GM12872 (cell line): ENCODE results near the gene CFAP97D2.

Experiments
- TF ChIP-seq, protein P1 (sequence below): IDR thresholded peaks from 3 replicates; pipeline ENCODE4 v1.5.1; 2011; ENCODE audit warnings: low read depth, mild to moderate bottlenecking, low read length, moderate library complexity; ENCODE audit not compliant: insufficient read depth

CFAP97D2 gene

GRCh38 chr13:114230117-114230516 is 51.1 kb downstream of the CFAP97D2 start:
- TF ChIP-seq, protein P1, sequence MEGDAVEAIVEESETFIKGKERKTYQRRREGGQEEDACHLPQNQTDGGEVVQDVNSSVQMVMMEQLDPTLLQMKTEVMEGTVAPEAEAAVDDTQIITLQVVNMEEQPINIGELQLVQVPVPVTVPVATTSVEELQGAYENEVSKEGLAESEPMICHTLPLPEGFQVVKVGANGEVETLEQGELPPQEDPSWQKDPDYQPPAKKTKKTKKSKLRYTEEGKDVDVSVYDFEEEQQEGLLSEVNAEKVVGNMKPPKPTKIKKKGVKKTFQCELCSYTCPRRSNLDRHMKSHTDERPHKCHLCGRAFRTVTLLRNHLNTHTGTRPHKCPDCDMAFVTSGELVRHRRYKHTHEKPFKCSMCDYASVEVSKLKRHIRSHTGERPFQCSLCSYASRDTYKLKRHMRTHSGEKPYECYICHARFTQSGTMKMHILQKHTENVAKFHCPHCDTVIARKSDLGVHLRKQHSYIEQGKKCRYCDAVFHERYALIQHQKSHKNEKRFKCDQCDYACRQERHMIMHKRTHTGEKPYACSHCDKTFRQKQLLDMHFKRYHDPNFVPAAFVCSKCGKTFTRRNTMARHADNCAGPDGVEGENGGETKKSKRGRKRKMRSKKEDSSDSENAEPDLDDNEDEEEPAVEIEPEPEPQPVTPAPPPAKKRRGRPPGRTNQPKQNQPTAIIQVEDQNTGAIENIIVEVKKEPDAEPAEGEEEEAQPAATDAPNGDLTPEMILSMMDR, result no peak

DNA sequence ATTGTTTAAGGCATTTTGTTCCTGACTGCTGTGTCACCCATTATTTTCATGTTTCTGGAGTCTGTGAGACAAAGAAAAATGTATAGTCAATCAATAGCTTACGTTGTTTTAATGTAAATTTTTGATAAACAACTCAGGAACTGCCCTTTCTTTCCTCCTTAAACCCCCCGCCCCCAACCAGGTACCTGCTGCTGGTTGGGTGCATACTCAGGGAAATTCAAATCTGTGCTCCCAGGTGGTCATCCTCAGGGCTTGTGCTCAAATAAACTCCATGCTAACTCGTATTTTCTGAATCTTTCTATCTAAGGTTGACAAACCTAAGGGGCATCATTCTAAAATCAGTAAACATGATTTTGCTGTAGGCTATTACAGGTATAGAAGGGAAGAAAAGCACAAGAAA is 51.5 kb downstream of the CFAP97D2 start:
- TF ChIP-seq, protein P1, result no peak

GRCh38 chr13:114231886-114232285 is 52.8 kb downstream of the CFAP97D2 start:
- TF ChIP-seq, protein P1, result no peak

GRCh38 chr13:114234266-114234644 is 55.2 kb downstream of the CFAP97D2 start:
- TF ChIP-seq, protein P1, result no peak

- TF ChIP-seq, protein P1, result peak; percentile 8; the same call in 1 of the 3 replicates
These were observed 55.8 kb downstream of the CFAP97D2 start, which contains the start of gene CDC16 for GRCh38 chr13:114234645-114235421. TSS of gene CDC16 (plus strand) at chr13:114234897. CDS start at chr13:114235085, 188 bp downstream.

- TF ChIP-seq, protein P1, result no peak
These were observed 56.6 kb downstream of the CFAP97D2 start for GRCh38 chr13:114235697-114236096.

GRCh38 chr13:114236227-114236626 is 57.2 kb downstream of the CFAP97D2 start:
- TF ChIP-seq, protein P1, result no peak
